ENCODE data around the gene SH3BP1. TPM values are rescaled to one million over a fixed set of nuclear protein-coding genes. Genes with fewer than 3 reads are reported as not detected.

The SH3BP1 gene
- total and polyA plus RNA-seq, 9 of the 15 experiments (the other 6 are each of a cell fraction or from before 2014, with no cell fraction given), result 0.10 to 36.2 (median 10.4) TPM

GRCh38 chr22:37608477-37609239 lies 30.8 kb upstream of the SH3BP1 start, which contains the start of gene GGA1:
GGA1 (plus strand) TSS chr22:37608834; CDS start chr22:37608861, 27 bp downstream.
- DNase-seq (ENCODE audit: extremely low read depth in 1 of 4, low spot score in 3 of 4) (peak; percentile 89 to 94 (median 92)), ATAC-seq (peak; percentile 86), FAIRE-seq (no peak)
- in situ Hi-C loops (cut with MboI), result no loop called here
- intact Hi-C loops (cut with micrococcal nuclease), result no loop called here
- peak within 1 kb of the TSS; percentile 84 for H3K4me2 ChIP-seq (ENCODE audit: insufficient read depth, low read length)
- no TSS peak for BruUV-seq (replicated peaks)
- H3K36me3 ChIP-seq (ENCODE audit: control insufficient read depth, insufficient read depth, low read length), result peaks cover 15% of the 10 kb centered on the region; the same call in 1 of the 3 replicates
- H3K27ac ChIP-seq (ENCODE audit: extremely low read depth, low read depth, low read length), result peak within 1 kb of the TSS; percentile 97
- peak within 1 kb of the TSS; percentile 97 for H2AFZ ChIP-seq (ENCODE audit: low read depth, low read length)
- no peaks in the 10 kb centered on the region for H3K9me3 ChIP-seq (replicated peaks; ENCODE audit: control insufficient read depth, insufficient read depth, low read depth, low read length)
- CTCF ChIA-PET (ENCODE audit: low intra/inter-chr PET ratio), result no interaction called here
- H3K79me2 ChIP-seq (ENCODE audit: control insufficient read depth, insufficient read depth, low read length), result peaks cover 34% of the 10 kb centered on the region
- no peaks in the 10 kb centered on the region for H3K27me3 ChIP-seq (ENCODE audit: control insufficient read depth in 2 of 2, insufficient read depth in 2 of 2, low read length in 2 of 2)
- peaks cover 12 to 21% of the 10 kb centered on the region in 2 experiments; a peak in 4 of 5 replicates for H3K4me1 ChIP-seq (replicated peaks in 1 of 2; ENCODE audit: control insufficient read depth in 2 of 2, insufficient read depth in 2 of 2, low read length in 2 of 2)
- POLR2A ChIA-PET, result interaction anchor here (0.6 to 2.1 kb wide), 17 partner anchors 9 to 396 kb away, joined by 3 to 7 read pairs (median 3); partner anchors contain the start of gene PDXP
- 2% methylated on average over 36 of the region's 82 CpGs for WGBS (ENCODE audit: insufficient coverage, low coverage, missing lambda C conversion rate)
- peak within 1 kb of the TSS; percentile 95 to 96 for H3K9ac ChIP-seq (ENCODE audit: insufficient read depth in 1 of 2, low read depth in 2 of 2, low read length in 2 of 2)
- H3K9me1 ChIP-seq (ENCODE audit: control insufficient read depth, insufficient read depth, low read length), result peaks cover 3% of the 10 kb centered on the region
- H3K4me3 ChIP-seq, result peak within 1 kb of the TSS; percentile 95
- no peaks in the 10 kb centered on the region for H4K20me1 ChIP-seq (replicated peaks; ENCODE audit: control insufficient read depth, insufficient read depth, low read length)
- no peak for TF ChIP-seq ZNF407 (IDR thresholded peaks at IDR 0.05; ENCODE audit: low read depth)
- TF ChIP-seq ZNF41 (CRISPR knock-in tag; conservative IDR thresholded peaks at IDR 0.05), result no peak
- TF ChIP-seq PHF8 (IDR thresholded peaks at IDR 0.05; ENCODE audit: borderline replicate concordance, low read length), result peak; percentile 64; the same call in 1 of the 2 replicates
- TF ChIP-seq E2F5 (CRISPR knock-in tag; IDR thresholded peaks at IDR 0.05), result no peak
- peak; percentile 42; the same call in 1 of the 2 replicates for TF ChIP-seq USF1 (CRISPR knock-in tag; IDR thresholded peaks at IDR 0.05)
- TF ChIP-seq TFE3 (CRISPR knock-in tag; IDR thresholded peaks at IDR 0.05), result no peak
- peak; percentile 48 for TF ChIP-seq POLR2B (IDR thresholded peaks at IDR 0.05; ENCODE audit: low read depth, partially characterized antibody)
- TF ChIP-seq CREB1 (IDR thresholded peaks at IDR 0.05), result peak; percentile 83; the same call in 1 of the 2 replicates
- peak; percentile 92 for TF ChIP-seq CREB1 (CRISPR knock-in tag; IDR thresholded peaks at IDR 0.05)
